Mesenchymal stem cell (in vitro differentiated cells and primary cell): ENCODE results near the gene RNFT1.
"Not testable (repeated sequence)": the region's sequence is repeated elsewhere in the genome, so short reads cannot be mapped to it uniquely, and the experiment has no call there.

Source experiments
- DNase-seq: peaks from one replicate; pipeline ENCODE4 v3.0.0-alpha.2; 2013
- H2AFZ ChIP-seq: one replicate; pipeline ENCODE4 v1.6.1; 2013; ENCODE audit warnings: low read depth, mild to moderate bottlenecking, control low read depth, inconsistent platforms, low read length, moderate library complexity
- H2AK5ac ChIP-seq: 2 replicates; pipeline ENCODE4 v1.6.1; 2013; ENCODE audit warnings: low read length, moderate library complexity, mild to moderate bottlenecking, inconsistent platforms; ENCODE audit not compliant: severe bottlenecking
- H2BK120ac ChIP-seq: one replicate; pipeline ENCODE4 v1.6.1; 2013; ENCODE audit warnings: low read depth, mild to moderate bottlenecking, inconsistent platforms, low read length, moderate library complexity
- H2BK12ac ChIP-seq, 2 experiments: one replicate each; pipeline ENCODE4 v1.6.1; 2013; ENCODE audit warnings: inconsistent platforms in 2 of 2, low read length in 2 of 2, mild to moderate bottlenecking in 2 of 2, moderate library complexity in 2 of 2, control low read depth in 1 of 2
- H2BK15ac ChIP-seq: one replicate; pipeline ENCODE4 v1.6.1; 2013; ENCODE audit warnings: mild to moderate bottlenecking, low read depth, inconsistent platforms; ENCODE audit not compliant: poor library complexity, severe bottlenecking
- H2BK5ac ChIP-seq: 2 replicates; pipeline ENCODE4 v1.6.1; 2013; ENCODE audit warnings: low read depth, mild to moderate bottlenecking, low read length, control low read depth, inconsistent platforms; ENCODE audit not compliant: poor library complexity, severe bottlenecking
- H3K14ac ChIP-seq, 2 experiments: one replicate each; pipeline ENCODE4 v1.6.1; 2013; ENCODE audit warnings: inconsistent platforms in 2 of 2, low read length in 2 of 2, control low read depth in 1 of 2, mild to moderate bottlenecking in 1 of 2, moderate library complexity in 1 of 2
- H3K18ac ChIP-seq, 2 experiments: one replicate each; pipeline ENCODE4 v1.6.1; 2013; ENCODE audit warnings: inconsistent platforms in 2 of 2, low read length in 2 of 2, control low read depth in 1 of 2, low read depth in 1 of 2, mild to moderate bottlenecking in 1 of 2
- H3K23ac ChIP-seq, 2 experiments: one replicate each; pipeline ENCODE4 v1.6.1; 2013; ENCODE audit warnings: inconsistent platforms in 2 of 2, low read length in 2 of 2, mild to moderate bottlenecking in 2 of 2, moderate library complexity in 2 of 2, control low read depth in 1 of 2
- H3K27ac ChIP-seq: 2 replicates; pipeline ENCODE4 v1.5.1; 2013; ENCODE audit warnings: mild to moderate bottlenecking, moderate library complexity, low read length, control low read depth, inconsistent platforms; ENCODE audit not compliant: poor library complexity, severe bottlenecking
- H3K27me3 ChIP-seq, 2 experiments: 2 replicates each; pipeline versions ENCODE4 v1.6.1 to v1.7.0; 2013; ENCODE audit warnings: low read length in 2 of 2, mild to moderate bottlenecking in 2 of 2, moderate library complexity in 2 of 2, control low read depth in 1 of 2, inconsistent platforms in 1 of 2; ENCODE audit not compliant: control insufficient read depth in 1 of 2, insufficient read depth in 1 of 2
- H3K36me3 ChIP-seq, 2 experiments: 2 replicates each; pipeline versions ENCODE4 v1.6.1 to v1.7.0; 2013; ENCODE audit warnings: low read length in 2 of 2, control low read depth in 1 of 2, inconsistent platforms in 1 of 2, low read depth in 1 of 2, mild to moderate bottlenecking in 1 of 2; ENCODE audit not compliant: insufficient read depth in 2 of 2, control insufficient read depth in 1 of 2
- H3K4ac ChIP-seq, 2 experiments: one replicate each; pipeline ENCODE4 v1.6.1; 2013; ENCODE audit warnings: inconsistent platforms in 2 of 2, low read length in 2 of 2, mild to moderate bottlenecking in 2 of 2, moderate library complexity in 2 of 2, control low read depth in 1 of 2, low read depth in 1 of 2
- H3K4me1 ChIP-seq: 2 replicates; pipeline ENCODE4 v1.6.1; 2013; ENCODE audit warnings: low read depth, low read length, control low read depth; ENCODE audit not compliant: control insufficient read depth, insufficient read depth
- H3K4me2 ChIP-seq: 2 replicates; pipeline ENCODE4 v1.6.1; 2013; ENCODE audit warnings: low read length, mild to moderate bottlenecking, inconsistent platforms; ENCODE audit not compliant: poor library complexity, severe bottlenecking
- H3K4me3 ChIP-seq, 2 experiments: 2 replicates each; pipeline versions ENCODE4 v1.5.1 to v1.7.0; 2013; ENCODE audit warnings: low read length in 2 of 2, mild to moderate bottlenecking in 2 of 2, control low read depth in 1 of 2, low read depth in 1 of 2; ENCODE audit not compliant: insufficient read depth in 1 of 2
- H3K79me1 ChIP-seq: replicated peaks from 2 replicates; pipeline ENCODE4 v1.6.1; 2013; ENCODE audit warnings: mild to moderate bottlenecking, control low read depth, low read length, inconsistent platforms; ENCODE audit not compliant: poor library complexity, severe bottlenecking
- H3K9ac ChIP-seq: 2 replicates; pipeline ENCODE4 v1.7.0; 2013; ENCODE audit warnings: mild to moderate bottlenecking, low read length, moderate library complexity
- H3K9me3 ChIP-seq: 2 replicates; pipeline ENCODE4 v1.7.0; 2013; ENCODE audit warnings: mild to moderate bottlenecking, low read length; ENCODE audit not compliant: control insufficient read depth
- H4K8ac ChIP-seq: one replicate; pipeline ENCODE4 v1.6.1; 2013; ENCODE audit warnings: inconsistent platforms, mild to moderate bottlenecking, low read length, moderate library complexity
- H4K91ac ChIP-seq: one replicate; pipeline ENCODE4 v1.6.1; 2013; ENCODE audit warnings: mild to moderate bottlenecking, low read length, inconsistent platforms
- WGBS: methylation state at CpG from one replicate; pipeline ENCODE4 v1.1.7; 2013; ENCODE audit warnings: mixed read lengths; 5-methylcytosine and 5-hydroxymethylcytosine counted together

The RNFT1 gene

GRCh38 chr17:59947310-59947709 lies 17.2 kb downstream of the RNFT1 start:
- not testable (repeated sequence) for H4K8ac ChIP-seq, H3K4me3 ChIP-seq, H2BK12ac ChIP-seq, H3K18ac ChIP-seq, H3K79me1 ChIP-seq, H3K14ac ChIP-seq, H3K4ac ChIP-seq, H3K9ac ChIP-seq, H4K91ac ChIP-seq, H2BK15ac ChIP-seq, DNase-seq, H3K4me2 ChIP-seq, H3K23ac ChIP-seq, H2AFZ ChIP-seq, H3K27ac ChIP-seq, H2BK120ac ChIP-seq, H3K27me3 ChIP-seq, H3K4me1 ChIP-seq, H3K9me3 ChIP-seq, H2BK5ac ChIP-seq, H2AK5ac ChIP-seq
- 100% methylated on average over 2 of the region's 4 CpGs for WGBS
- peaks cover 8 to 75% of the 10 kb centered on the region in 2 experiments for H3K36me3 ChIP-seq

- H3K27me3 ChIP-seq, H3K18ac ChIP-seq, DNase-seq, H4K8ac ChIP-seq, H3K4me2 ChIP-seq, H3K9ac ChIP-seq, H2BK15ac ChIP-seq, H2BK5ac ChIP-seq, H2AK5ac ChIP-seq, H2BK12ac ChIP-seq, H2AFZ ChIP-seq, H3K9me3 ChIP-seq, H3K4me1 ChIP-seq, H2BK120ac ChIP-seq, H3K23ac ChIP-seq, H3K4me3 ChIP-seq, H4K91ac ChIP-seq, H3K27ac ChIP-seq, H3K14ac ChIP-seq, H3K4ac ChIP-seq, H3K79me1 ChIP-seq: not testable (repeated sequence)
- 86% methylated on average over 4 of the region's 7 CpGs for WGBS
- peaks cover 11 to 76% of the 10 kb centered on the region in 2 experiments for H3K36me3 ChIP-seq
Observed at GRCh38 chr17:59946433-59946832, 18.1 kb downstream of the RNFT1 start.

GRCh38 chr17:59941131-59941530 lies 23.4 kb downstream of the RNFT1 start:
- H2BK5ac ChIP-seq: no peak overlapping the region
- H2BK120ac ChIP-seq: no peak overlapping the region
- H2AK5ac ChIP-seq: no peak overlapping the region
- H3K18ac ChIP-seq: no peak overlapping the region
- no peaks in the 10 kb centered on the region for H3K9me3 ChIP-seq
- H3K4me2 ChIP-seq: no peak overlapping the region
- no peak overlapping the region for H3K27ac ChIP-seq
- no peak overlapping the region for H4K8ac ChIP-seq
- no peak overlapping the region for H2BK12ac ChIP-seq
- no peaks in the 10 kb centered on the region for H3K27me3 ChIP-seq
- H3K4ac ChIP-seq: no peak overlapping the region
- no peak overlapping the region for H3K4me3 ChIP-seq
- no peak overlapping the region for H4K91ac ChIP-seq
- H3K23ac ChIP-seq: no peak overlapping the region
- peaks cover 3% of the 10 kb centered on the region for H3K79me1 ChIP-seq
- H3K9ac ChIP-seq: no peak overlapping the region
- no peaks in the 10 kb centered on the region for H3K4me1 ChIP-seq
- peaks cover 20 to 82% of the 10 kb centered on the region in 2 experiments for H3K36me3 ChIP-seq
- H2BK15ac ChIP-seq: no peak overlapping the region
- DNase-seq: no peak
- H3K14ac ChIP-seq: no peak overlapping the region
- WGBS: no CpG with 5 or more reads among the region's 1 CpG
- H2AFZ ChIP-seq: no peak overlapping the region

- not testable (repeated sequence) for DNase-seq, H2BK5ac ChIP-seq, H3K23ac ChIP-seq, H3K27ac ChIP-seq, H2BK120ac ChIP-seq, H3K4me1 ChIP-seq, H2BK12ac ChIP-seq, H3K27me3 ChIP-seq, H3K4me3 ChIP-seq, H3K79me1 ChIP-seq, H3K14ac ChIP-seq, H3K4ac ChIP-seq, H3K9me3 ChIP-seq, H2BK15ac ChIP-seq, H2AFZ ChIP-seq, H4K91ac ChIP-seq, H3K18ac ChIP-seq, H4K8ac ChIP-seq, H2AK5ac ChIP-seq, H3K4me2 ChIP-seq, H3K9ac ChIP-seq
- WGBS: 94% methylated on average over 2 of the region's 3 CpGs
- peaks cover 23 to 82% of the 10 kb centered on the region in 2 experiments for H3K36me3 ChIP-seq
Observed at GRCh38 chr17:59940697-59941096, 23.8 kb downstream of the RNFT1 start.
